Keratinocyte (primary cell): ENCODE results near the gene SMARCD3. TPM values are rescaled to one million over a fixed set of nuclear protein-coding genes. Genes with fewer than 3 reads are reported as not detected.
A peak's percentile ranks its signal among the peaks of the same experiment; 100 is the strongest.

Source experiments
- DNase-seq: peaks from one replicate; pipeline ENCODE4 v3.0.0-alpha.2; 2011; ENCODE audit warnings: low read depth, missing footprints, low spot score
- FAIRE-seq: peaks from 2 replicates; lab custom pipeline; 2011; peaks lifted over from hg19 to GRCh38; lab: Jason Lieb, UNC
- H2AFZ ChIP-seq: 2 replicates; pipeline ENCODE4 v1.6.0; 2012; ENCODE audit warnings: low read length, control low read depth, inconsistent platforms; ENCODE audit not compliant: control insufficient read depth
- H3K27ac ChIP-seq: 2 replicates; pipeline ENCODE4 v1.5.1; 2011; ENCODE audit warnings: low read length; ENCODE audit not compliant: control insufficient read depth, insufficient read depth
- H3K27me3 ChIP-seq: 3 replicates; pipeline ENCODE4 v1.6.0; 2011; ENCODE audit warnings: low read length; ENCODE audit not compliant: control insufficient read depth, insufficient read depth; ENCODE audit errors: extremely low read depth
- H3K36me3 ChIP-seq, 2 experiments: 2 replicates in 1 of 2; 3 replicates in 1 of 2; pipeline ENCODE4 v1.5.1; 2011; ENCODE audit warnings: low read length in 2 of 2, mild to moderate bottlenecking in 1 of 2; ENCODE audit not compliant: control insufficient read depth in 2 of 2, insufficient read depth in 2 of 2; ENCODE audit errors: extremely low read depth in 1 of 2
- H3K4me1 ChIP-seq: 3 replicates; pipeline ENCODE4 v1.5.1; 2011; ENCODE audit warnings: low read length; ENCODE audit not compliant: control insufficient read depth, insufficient read depth; ENCODE audit errors: extremely low read depth
- H3K4me2 ChIP-seq: 3 replicates; pipeline ENCODE4 v1.6.0; 2011; ENCODE audit warnings: low read depth, low read length; ENCODE audit not compliant: control insufficient read depth, insufficient read depth; ENCODE audit errors: extremely low read depth
- H3K4me3 ChIP-seq, 3 experiments: fragments of 200-600 bp in 1 of 3; sonication (generic) in 1 of 3; 2 replicates in 2 of 3; 3 replicates in 1 of 3; pipeline ENCODE4 v1.5.1; 2011 to 2016; ENCODE audit warnings: low read length in 3 of 3, mild to moderate bottlenecking in 3 of 3, control low read depth in 2 of 3, inconsistent platforms in 1 of 3, low read depth in 1 of 3, mixed read lengths in 1 of 3, mixed run types in 1 of 3, moderate library complexity in 1 of 3; ENCODE audit not compliant: control insufficient read depth in 2 of 3, insufficient read depth in 2 of 3; ENCODE audit errors: extremely low read depth in 1 of 3
- H3K79me2 ChIP-seq: 2 replicates; pipeline ENCODE4 v1.6.0; 2012; ENCODE audit warnings: low read length; ENCODE audit not compliant: control insufficient read depth, insufficient read depth
- H3K9ac ChIP-seq: 3 replicates; pipeline ENCODE4 v1.6.0; 2011; ENCODE audit warnings: low read length; ENCODE audit not compliant: control insufficient read depth, insufficient read depth; ENCODE audit errors: extremely low read depth
- H3K9me1 ChIP-seq: 3 replicates; pipeline ENCODE4 v1.6.0; 2011; ENCODE audit warnings: low read length; ENCODE audit not compliant: control insufficient read depth, insufficient read depth; ENCODE audit errors: extremely low read depth
- H3K9me3 ChIP-seq: 2 replicates; pipeline ENCODE4 v1.5.1; 2012; ENCODE audit warnings: low read depth, low read length; ENCODE audit not compliant: control insufficient read depth
- H4K20me1 ChIP-seq: 3 replicates; pipeline ENCODE4 v1.6.0; 2011; ENCODE audit warnings: low read length; ENCODE audit not compliant: control insufficient read depth, insufficient read depth; ENCODE audit errors: extremely low read depth
- CTCF ChIP-seq, 3 experiments: IDR thresholded peaks in 1 of 3; conservative IDR thresholded peaks in 1 of 3; optimal IDR thresholded peaks in 1 of 3; 2 replicates in 2 of 3; 3 replicates in 1 of 3; pipeline versions ENCODE3 to v1.5.1; 2011; ENCODE audit warnings: low read length in 3 of 3, mild to moderate bottlenecking in 3 of 3, moderate library complexity in 2 of 3, control low read depth in 1 of 3, inconsistent platforms in 1 of 3; ENCODE audit not compliant: insufficient read depth in 2 of 3; ENCODE audit errors: extremely low read depth in 1 of 3
- EZH2 ChIP-seq: IDR thresholded peaks from one replicate; pipeline ENCODE4 v1.6.1; 2012; ENCODE audit warnings: inconsistent platforms, mild to moderate bottlenecking, low read length, moderate library complexity
- dilution Hi-C: fragments of 300-500 bp; cut with MboI; formaldehyde crosslinking; loops from one replicate; pipeline ENCODE4 v1.7.0; 2020; ENCODE audit warnings: low sequenced_read_pairs; ENCODE audit not compliant: extremely low pct_ligation_motif_present
- polyA plus RNA-seq, 5 experiments: library from polyadenylated mRNA; depleted of rRNA in 3 of 5; stranded (reverse) in 3 of 5; stranded (forward) in 1 of 5; unstranded in 1 of 5; fragments of >200 nt; gene quantifications; 1 replicate in 1 of 5; 2 replicates in 3 of 5; 3 replicates in 1 of 5; pipeline versions ENCODE4 v1.2.1 to v1.2.3, GENCODE V29; 2011 to 2012; ENCODE audit warnings: missing spikeins in 2 of 5, low read depth in 1 of 5, low replicate concordance in 1 of 5

The SMARCD3 gene
- polyA plus RNA-seq, 1 donor (not counting 4 experiments of a cell fraction or from before 2014, with no cell fraction given): 3.0 TPM

- H3K9me3 ChIP-seq: no peaks in the 10 kb centered on the region
- FAIRE-seq (no peak), DNase-seq (no peak)
- peaks cover 7 to 15% of the 10 kb centered on the region in 2 experiments for H3K36me3 ChIP-seq
- H3K4me1 ChIP-seq: peaks cover 35% of the 10 kb centered on the region
- peaks cover 44% of the 10 kb centered on the region for H3K79me2 ChIP-seq
- H2AFZ ChIP-seq: no peak overlapping the region
- H3K9me1 ChIP-seq: no peaks in the 10 kb centered on the region
- H3K4me3 ChIP-seq: no peak overlapping the region
- H3K4me2 ChIP-seq: no peak overlapping the region
- H3K27ac ChIP-seq: no peak overlapping the region
- TF ChIP-seq EZH2: no peak
- TF ChIP-seq CTCF (optimal IDR thresholded peaks at IDR 0.05 in 1 of 3, IDR thresholded peaks at IDR 0.05 in 1 of 3, conservative IDR thresholded peaks at IDR 0.05 in 1 of 3; ENCODE audit: extremely low read depth in 1 of 3, insufficient read depth in 2 of 3, low read length in 3 of 3): no peak
- H3K27me3 ChIP-seq: no peaks in the 10 kb centered on the region
- dilution Hi-C loops: no loop called here
- H4K20me1 ChIP-seq: no peaks in the 10 kb centered on the region
- no peak overlapping the region for H3K9ac ChIP-seq
Observed at GRCh38 chr7:151229249-151229648, 19.2 kb downstream of the SMARCD3 start.

- DNase-seq (no peak), FAIRE-seq (no peak)
- Histone ChIP-seq H3K9me3 (no peaks in the 10 kb centered on the region), H4K20me1 (no peaks in the 10 kb centered on the region), H3K79me2 (peaks cover 34% of the 10 kb centered on the region), H3K9me1 (no peaks in the 10 kb centered on the region), H2AFZ (peak overlapping the region; percentile 98), H3K27me3 (no peaks in the 10 kb centered on the region), H3K4me3 (peak overlapping the region; percentile 90 to 98 (median 96)), H3K4me2 (peak overlapping the region; percentile 91), H3K27ac (peak overlapping the region; percentile 36), H3K36me3 (peaks cover 13 to 25% of the 10 kb centered on the region in 2 experiments), H3K9ac (peak overlapping the region; percentile 88), H3K4me1 (peaks cover 30% of the 10 kb centered on the region)
- dilution Hi-C loops: no loop called here
- TF ChIP-seq CTCF (optimal IDR thresholded peaks at IDR 0.05 in 1 of 3, IDR thresholded peaks at IDR 0.05 in 1 of 3, conservative IDR thresholded peaks at IDR 0.05 in 1 of 3; ENCODE audit: extremely low read depth in 1 of 3, insufficient read depth in 2 of 3, low read length in 3 of 3): no peak
- TF ChIP-seq EZH2: no peak
Observed at GRCh38 chr7:151228024-151228866, 20.2 kb downstream of the SMARCD3 start.
